IMR-90 (cell line): ENCODE measurements around the gene VAMP4. TPM values are rescaled to one million over a fixed set of nuclear protein-coding genes. Genes with fewer than 3 reads are reported as not detected.

Experiments
- ATAC-seq: fragments of 200-7000 bp; cut with Tn5 transposase; 2 replicates; pipeline ENCODE4 v1.9.1; 2020; ENCODE audit warnings: low read depth, mild to moderate bottlenecking, moderate library complexity
- BruUV-seq: library from RNA; stranded (reverse); fragments of 400-500 nt; replicated peaks from 2 replicates; lab custom pipeline; 2021; lab: Mats Ljungman, UMichigan
- CTCF ChIA-PET: fragments of 300-600 bp; formaldehyde crosslinking; extraction: SDS; loops from one replicate; lab custom pipeline; 2021; ENCODE audit warnings: antibody characterized with exemption; lab: Yijun Ruan, JAX
- POLR2A ChIA-PET: fragments of 300-600 bp; sonication (Branson Sonifier 250); formaldehyde crosslinking; loops from one replicate; lab custom pipeline; 2022; ENCODE audit warnings: antibody characterized with exemption; ENCODE audit not compliant: unreplicated experiment; lab: Charles Lee
- DNase-seq: peaks from one replicate; pipeline ENCODE4 v3.0.0; 2013
- H2AFZ ChIP-seq: replicated peaks from 2 replicates; pipeline ENCODE3; 2013; ENCODE audit warnings: low read length, mild to moderate bottlenecking; ENCODE audit not compliant: poor library complexity
- H2AK5ac ChIP-seq: 2 replicates; pipeline ENCODE4 v1.6.1; 2013; ENCODE audit warnings: low read depth, low read length, inconsistent platforms
- H2AK9ac ChIP-seq: replicated peaks from 2 replicates; pipeline ENCODE3; 2013; ENCODE audit warnings: mild to moderate bottlenecking, low read depth, low read length, moderate library complexity; ENCODE audit not compliant: poor library complexity
- H2BK120ac ChIP-seq: 2 replicates; pipeline ENCODE4 v1.6.1; 2013; ENCODE audit warnings: low read depth, low read length, inconsistent platforms
- H2BK15ac ChIP-seq: 3 replicates; pipeline ENCODE4 v1.6.1; 2013; ENCODE audit warnings: low read depth, low read length, inconsistent platforms
- H2BK20ac ChIP-seq: 2 replicates; pipeline ENCODE4 v1.6.1; 2013; ENCODE audit warnings: low read depth, mild to moderate bottlenecking, inconsistent platforms, low read length, moderate library complexity
- H2BK5ac ChIP-seq: 2 replicates; pipeline ENCODE4 v1.6.1; 2013; ENCODE audit warnings: mild to moderate bottlenecking, low read depth, low read length, inconsistent platforms; ENCODE audit not compliant: poor library complexity, severe bottlenecking
- H3K14ac ChIP-seq: replicated peaks from 2 replicates; pipeline ENCODE4 v1.6.1; 2013; ENCODE audit warnings: low read depth, low read length, inconsistent platforms
- H3K18ac ChIP-seq: 2 replicates; pipeline ENCODE4 v1.6.1; 2013; ENCODE audit warnings: low read depth, low read length, control low read depth
- H3K23ac ChIP-seq: 2 replicates; pipeline ENCODE4 v1.6.1; 2013; ENCODE audit warnings: low read depth, low read length, inconsistent platforms
- H3K27ac ChIP-seq: 2 replicates; pipeline ENCODE4 v1.5.1; 2013; ENCODE audit warnings: mild to moderate bottlenecking, control low read depth, low read length; ENCODE audit not compliant: insufficient read depth
- H3K27me3 ChIP-seq: 2 replicates; pipeline ENCODE4 v1.6.1; 2013; ENCODE audit warnings: low read length; ENCODE audit not compliant: control insufficient read depth, insufficient read depth
- H3K36me3 ChIP-seq: 2 replicates; pipeline ENCODE4 v1.6.1; 2013; ENCODE audit warnings: low read length, mixed read lengths; ENCODE audit not compliant: control insufficient read depth, insufficient read depth
- H3K4ac ChIP-seq: 2 replicates; pipeline ENCODE4 v1.6.1; 2013; ENCODE audit warnings: low read depth, low read length, inconsistent platforms
- H3K4me1 ChIP-seq: 2 replicates; pipeline ENCODE4 v1.6.1; 2013; ENCODE audit warnings: low read length, mixed read lengths; ENCODE audit not compliant: control insufficient read depth, insufficient read depth
- H3K4me2 ChIP-seq: 2 replicates; pipeline ENCODE4 v1.6.1; 2013; ENCODE audit warnings: low read depth, mild to moderate bottlenecking, control low read depth, low read length, moderate library complexity
- H3K4me3 ChIP-seq: 2 replicates; pipeline ENCODE4 v1.5.1; 2013; ENCODE audit warnings: low read depth, mild to moderate bottlenecking, control low read depth, low read length, moderate library complexity; ENCODE audit not compliant: insufficient read depth
- H3K56ac ChIP-seq: 2 replicates; pipeline ENCODE4 v1.6.1; 2013; ENCODE audit warnings: low read length, inconsistent platforms; ENCODE audit not compliant: insufficient read depth; ENCODE audit errors: extremely low read depth
- H3K79me1 ChIP-seq, 2 experiments: 2 replicates each; pipeline ENCODE4 v1.6.1; 2013; ENCODE audit warnings: low read length in 2 of 2, inconsistent platforms in 1 of 2, low read depth in 1 of 2
- H3K9ac ChIP-seq: 2 replicates; pipeline ENCODE4 v1.6.1; 2013; ENCODE audit warnings: low read depth, low read length, control low read depth
- H3K9me1 ChIP-seq: 2 replicates; pipeline ENCODE4 v1.6.1; 2013; ENCODE audit warnings: low read length, inconsistent platforms; ENCODE audit not compliant: insufficient read depth
- H3K9me3 ChIP-seq: 2 replicates; pipeline ENCODE4 v1.6.1; 2013; ENCODE audit warnings: low read length; ENCODE audit not compliant: control insufficient read depth, insufficient read depth
- H4K20me1 ChIP-seq: 2 replicates; pipeline ENCODE4 v1.6.1; 2013; ENCODE audit warnings: low read length, inconsistent platforms; ENCODE audit not compliant: insufficient read depth
- H4K5ac ChIP-seq: 2 replicates; pipeline ENCODE4 v1.6.1; 2013; ENCODE audit warnings: mild to moderate bottlenecking, low read depth, low read length, control low read depth
- H4K8ac ChIP-seq, 2 experiments: 2 replicates each; pipeline ENCODE4 v1.6.1; 2013; ENCODE audit warnings: low read depth in 2 of 2, low read length in 2 of 2, control low read depth in 1 of 2, inconsistent platforms in 1 of 2
- H4K91ac ChIP-seq: 2 replicates; pipeline ENCODE4 v1.6.1; 2013; ENCODE audit warnings: low read depth, low read length, inconsistent platforms; ENCODE audit not compliant: insufficient read depth
- BHLHE40 ChIP-seq: fragments of 150-350 bp; IDR thresholded peaks from 2 replicates; pipeline ENCODE4 v1.6.1; 2016; ENCODE audit warnings: mild to moderate bottlenecking, low read depth, low read length
- CEBPB ChIP-seq: IDR thresholded peaks from 2 replicates; pipeline ENCODE4 v1.6.1; 2012; ENCODE audit warnings: low read depth, low read length, improper control_type of control experiment
- CHD1 ChIP-seq: IDR thresholded peaks from 2 replicates; pipeline ENCODE4 v1.6.1; 2012; ENCODE audit warnings: low read depth, low read length, improper control_type of control experiment
- MXI1 ChIP-seq: IDR thresholded peaks from 2 replicates; pipeline ENCODE4 v1.6.1; 2012; ENCODE audit warnings: low read depth, mild to moderate bottlenecking, low read length, moderate library complexity, borderline replicate concordance
- RAD21 ChIP-seq: IDR thresholded peaks from 2 replicates; pipeline ENCODE4 v1.6.1; 2012; ENCODE audit warnings: low read length, improper control_type of control experiment
- RCOR1 ChIP-seq: IDR thresholded peaks from 2 replicates; pipeline ENCODE4 v1.6.1; 2012; ENCODE audit warnings: mild to moderate bottlenecking, low read length, improper control_type of control experiment; ENCODE audit not compliant: insufficient replicate concordance
- WGBS, 2 experiments: methylation state at CpG; one replicate each; pipeline versions ENCODE4 v1.1.5 to v1.1.7; 2013; ENCODE audit warnings: missing lambda C conversion rate in 2 of 2; ENCODE audit not compliant: insufficient read length in 1 of 2; ENCODE audit errors: extremely low coverage in 2 of 2; 5-methylcytosine and 5-hydroxymethylcytosine counted together
- dilution Hi-C: fragments of 300-500 bp; cut with HindIII; formaldehyde crosslinking; loops from one replicate; pipeline ENCODE4 v1.14.3; 2018; ENCODE audit warnings: low sequenced_read_pairs; ENCODE audit not compliant: unreplicated experiment
- in situ Hi-C: fragments of 300-500 bp; cut with MboI; formaldehyde crosslinking; loops from 3 replicates; pipeline ENCODE4 v1.14.3; 2019; ENCODE audit warnings: low sequenced_read_pairs, inconsistent platforms, mixed read lengths
- intact Hi-C: fragments of 100-400 bp; cut with micrococcal nuclease; formaldehyde crosslinking; loops from 2 replicates; pipeline ENCODE4 v1.10.0; 2022
- polyA plus RNA-seq, 3 experiments: library from polyadenylated mRNA; depleted of rRNA; stranded (reverse); fragments of >200 nt; gene quantifications; 2 replicates each; pipeline ENCODE4 v1.2.3, GENCODE V29; 2012; ENCODE audit warnings: low replicate concordance in 1 of 3
- total RNA-seq: library from RNA; depleted of rRNA; stranded (reverse); fragments of >200 nt; gene quantifications from 2 replicates; pipeline ENCODE4 v1.2.3, GENCODE V29; 2012
- TF ChIP-seq, protein P1 (sequence below): fragments of 150-350 bp; IDR thresholded peaks from 2 replicates; pipeline ENCODE4 v1.6.1; 2016; ENCODE audit warnings: low read depth, mild to moderate bottlenecking, low read length, moderate library complexity, borderline replicate concordance

The VAMP4 gene
- total and polyA plus RNA-seq, 2 of the 4 experiments (the other 2 are of a cell fraction) = 3.4 to 5.4 TPM

DNA sequence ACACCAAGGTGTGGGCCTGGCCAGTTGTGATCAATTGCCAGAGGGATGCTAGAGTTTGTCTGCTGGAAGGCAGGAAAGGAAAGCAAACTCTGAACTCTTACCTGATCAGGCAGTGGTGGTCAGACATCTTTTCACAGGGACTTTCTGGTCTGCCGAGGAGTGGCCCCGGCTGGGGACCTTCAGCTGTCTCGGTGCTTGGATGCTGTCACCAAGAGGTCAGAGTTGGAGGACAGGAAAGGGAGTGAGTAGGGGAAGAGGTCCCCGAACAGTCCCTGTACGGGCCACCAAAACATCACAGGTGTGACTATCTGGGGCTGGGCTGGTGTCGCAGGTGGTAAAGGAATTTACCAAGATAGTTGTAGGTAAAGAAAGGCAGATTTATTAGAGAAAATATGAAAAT is 21.9 kb upstream of the VAMP4 start:
- no peak overlapping the region for H2BK15ac ChIP-seq
- no peak overlapping the region for H3K4ac ChIP-seq
- no peak overlapping the region for H2AK5ac ChIP-seq
- H2AK9ac ChIP-seq = no peak overlapping the region
- DNase-seq (no peak), ATAC-seq (no peak)
- POLR2A ChIA-PET = no interaction called here
- TF ChIP-seq BHLHE40 (no peak), CEBPB (no peak), CHD1 (no peak), RAD21 (no peak), RCOR1 (no peak), MXI1 (no peak)
- TF ChIP-seq, protein P1, sequence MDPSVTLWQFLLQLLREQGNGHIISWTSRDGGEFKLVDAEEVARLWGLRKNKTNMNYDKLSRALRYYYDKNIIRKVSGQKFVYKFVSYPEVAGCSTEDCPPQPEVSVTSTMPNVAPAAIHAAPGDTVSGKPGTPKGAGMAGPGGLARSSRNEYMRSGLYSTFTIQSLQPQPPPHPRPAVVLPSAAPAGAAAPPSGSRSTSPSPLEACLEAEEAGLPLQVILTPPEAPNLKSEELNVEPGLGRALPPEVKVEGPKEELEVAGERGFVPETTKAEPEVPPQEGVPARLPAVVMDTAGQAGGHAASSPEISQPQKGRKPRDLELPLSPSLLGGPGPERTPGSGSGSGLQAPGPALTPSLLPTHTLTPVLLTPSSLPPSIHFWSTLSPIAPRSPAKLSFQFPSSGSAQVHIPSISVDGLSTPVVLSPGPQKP = no peak
- H3K9me1 ChIP-seq = no peaks in the 10 kb centered on the region
- no peak overlapping the region for H3K14ac ChIP-seq
- no TSS peak for BruUV-seq
- no peak overlapping the region for H3K4me2 ChIP-seq
- no peak overlapping the region for H2BK20ac ChIP-seq
- 83% methylated on average over 1 of the region's 6 CpGs; no CpG with 5 or more reads in 1 of the 2 experiments for WGBS, 2 experiments
- CTCF ChIA-PET = no interaction called here
- dilution Hi-C loops = no loop called here
- H4K20me1 ChIP-seq = no peaks in the 10 kb centered on the region
- H4K5ac ChIP-seq = no peak overlapping the region
- H3K9ac ChIP-seq = no peak overlapping the region
- H3K79me1 ChIP-seq = no peaks in the 10 kb centered on the region
- intact Hi-C loops = no loop called here
- no peak overlapping the region for H4K91ac ChIP-seq
- no peak overlapping the region for H2BK5ac ChIP-seq
- no peak overlapping the region for H4K8ac ChIP-seq
- no peaks in the 10 kb centered on the region; the same call in 1 of the 2 replicates for H3K4me1 ChIP-seq
- H3K9me3 ChIP-seq = no peaks in the 10 kb centered on the region
- no peak overlapping the region for H3K4me3 ChIP-seq
- H3K56ac ChIP-seq = no peak overlapping the region
- no peaks in the 10 kb centered on the region for H3K36me3 ChIP-seq
- no peak overlapping the region for H2BK120ac ChIP-seq
- no peaks in the 10 kb centered on the region for H3K27me3 ChIP-seq
- no peak overlapping the region for H2AFZ ChIP-seq
- in situ Hi-C loops = no loop called here
- H3K18ac ChIP-seq = no peak overlapping the region
- H3K27ac ChIP-seq = no peak overlapping the region
- H3K23ac ChIP-seq = no peak overlapping the region
